ENCODE data around the gene DMXL1. TPM values are rescaled to one million over a fixed set of nuclear protein-coding genes. Genes with fewer than 3 reads are reported as not detected.

DMXL1 gene
- total RNA-seq, 1 donor from 2014 or later = 48.3 TPM

DNA sequence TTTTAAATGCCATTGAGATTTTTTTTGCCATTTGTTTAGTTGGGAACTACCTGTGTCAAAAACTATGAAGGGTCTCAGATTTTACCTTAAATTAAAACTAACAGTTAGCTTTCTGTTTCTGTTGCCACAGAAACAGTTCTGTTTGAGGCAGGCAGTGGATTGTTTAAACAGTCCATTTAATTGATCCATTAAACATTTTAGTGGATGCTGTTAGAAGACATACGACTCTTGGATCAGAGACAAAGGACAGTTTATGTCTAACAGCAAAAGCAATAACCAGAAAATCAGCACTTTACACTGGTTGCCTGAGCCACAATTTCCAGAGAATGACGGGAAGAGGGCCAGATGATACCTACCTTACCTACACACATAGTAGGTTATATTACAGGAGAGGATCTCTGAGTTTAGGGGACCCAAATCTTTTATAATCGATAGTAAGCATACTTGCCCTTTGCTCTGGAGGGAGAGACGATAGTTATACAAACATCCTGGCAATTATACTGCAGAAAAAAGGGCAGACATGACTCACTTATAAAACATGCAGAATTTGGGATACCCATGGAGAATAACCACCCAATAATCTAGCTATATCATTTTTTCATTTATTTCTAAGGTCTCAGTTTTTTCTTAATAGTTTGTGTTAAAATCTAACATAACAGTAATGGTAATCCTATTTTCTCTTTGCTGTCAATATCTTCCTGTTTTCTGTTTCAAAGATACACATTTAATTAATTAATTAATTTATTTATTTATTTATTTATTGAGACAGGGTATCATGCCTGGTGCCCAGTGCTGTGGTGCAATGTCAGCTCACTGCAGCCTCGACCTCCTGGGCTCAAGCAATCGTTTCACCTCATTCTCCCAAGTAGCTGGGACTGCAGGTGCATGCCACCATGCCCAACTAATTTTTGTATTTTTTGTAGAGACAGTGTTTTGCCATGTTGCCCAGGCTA lies 148.2 kb downstream of the DMXL1 start:
- TF ChIP-seq, protein P1, sequence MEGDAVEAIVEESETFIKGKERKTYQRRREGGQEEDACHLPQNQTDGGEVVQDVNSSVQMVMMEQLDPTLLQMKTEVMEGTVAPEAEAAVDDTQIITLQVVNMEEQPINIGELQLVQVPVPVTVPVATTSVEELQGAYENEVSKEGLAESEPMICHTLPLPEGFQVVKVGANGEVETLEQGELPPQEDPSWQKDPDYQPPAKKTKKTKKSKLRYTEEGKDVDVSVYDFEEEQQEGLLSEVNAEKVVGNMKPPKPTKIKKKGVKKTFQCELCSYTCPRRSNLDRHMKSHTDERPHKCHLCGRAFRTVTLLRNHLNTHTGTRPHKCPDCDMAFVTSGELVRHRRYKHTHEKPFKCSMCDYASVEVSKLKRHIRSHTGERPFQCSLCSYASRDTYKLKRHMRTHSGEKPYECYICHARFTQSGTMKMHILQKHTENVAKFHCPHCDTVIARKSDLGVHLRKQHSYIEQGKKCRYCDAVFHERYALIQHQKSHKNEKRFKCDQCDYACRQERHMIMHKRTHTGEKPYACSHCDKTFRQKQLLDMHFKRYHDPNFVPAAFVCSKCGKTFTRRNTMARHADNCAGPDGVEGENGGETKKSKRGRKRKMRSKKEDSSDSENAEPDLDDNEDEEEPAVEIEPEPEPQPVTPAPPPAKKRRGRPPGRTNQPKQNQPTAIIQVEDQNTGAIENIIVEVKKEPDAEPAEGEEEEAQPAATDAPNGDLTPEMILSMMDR (IDR thresholded peaks at IDR 0.05; ENCODE audit: unreplicated experiment) = no peak
- H3K27me3 Mint-ChIP-seq = no peaks in the 10 kb centered on the region
- peaks cover under 1% of the 10 kb centered on the region for H3K9me3 Mint-ChIP-seq (ENCODE audit: low read depth)
- H3K4me1 Mint-ChIP-seq (ENCODE audit: low read depth) = peaks cover 9% of the 10 kb centered on the region
- no peak for DNase-seq (ENCODE audit: low spot score, unreplicated experiment)
- H3K27ac Mint-ChIP-seq = peak overlapping the region; percentile 94
- H3K36me3 Mint-ChIP-seq (ENCODE audit: insufficient read depth) = peaks cover 13% of the 10 kb centered on the region
- H3K4me3 Mint-ChIP-seq (ENCODE audit: low read depth) = peak overlapping the region; percentile 16

DNA sequence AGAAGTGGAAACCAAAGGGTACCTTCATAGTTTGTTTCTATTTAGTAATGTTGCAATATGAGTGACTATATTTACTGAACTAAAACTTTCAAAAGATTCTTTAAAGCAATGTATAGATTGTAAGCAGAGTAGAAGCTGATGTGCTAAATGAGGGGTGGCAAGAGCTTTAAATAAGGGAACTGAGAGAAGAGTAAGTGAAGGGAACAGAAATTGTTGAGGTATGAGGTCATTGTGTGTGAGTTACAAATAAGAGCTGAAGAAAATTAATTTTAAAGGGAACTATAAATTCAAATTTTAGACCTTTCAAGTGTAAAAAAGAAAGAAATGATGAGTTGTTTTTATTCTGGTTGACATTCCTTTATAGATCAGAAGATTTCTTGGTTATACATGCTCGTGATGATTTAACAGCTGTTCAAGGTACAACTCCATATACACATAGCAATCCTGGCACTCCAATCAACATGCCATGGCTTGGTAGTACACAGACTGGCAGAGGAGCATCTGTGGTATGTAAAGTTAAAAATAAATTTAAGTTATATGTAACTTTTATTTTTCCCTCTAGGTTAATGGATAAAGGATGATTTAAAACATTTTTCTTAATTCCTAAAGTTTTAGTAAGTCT lies 149.8 kb downstream of the DMXL1 start:
- Mint-ChIP-seq H3K4me1 (ENCODE audit: low read depth) (peaks cover 15% of the 10 kb centered on the region), H3K9me3 (ENCODE audit: low read depth) (no peaks in the 10 kb centered on the region), H3K4me3 (ENCODE audit: low read depth) (no peak overlapping the region), H3K27ac (no peak overlapping the region), H3K36me3 (ENCODE audit: insufficient read depth) (peaks cover 9% of the 10 kb centered on the region), H3K27me3 (no peaks in the 10 kb centered on the region)
- TF ChIP-seq, protein P1 (IDR thresholded peaks at IDR 0.05; ENCODE audit: unreplicated experiment) = no peak
- DNase-seq (ENCODE audit: low spot score, unreplicated experiment) = no peak

DNA sequence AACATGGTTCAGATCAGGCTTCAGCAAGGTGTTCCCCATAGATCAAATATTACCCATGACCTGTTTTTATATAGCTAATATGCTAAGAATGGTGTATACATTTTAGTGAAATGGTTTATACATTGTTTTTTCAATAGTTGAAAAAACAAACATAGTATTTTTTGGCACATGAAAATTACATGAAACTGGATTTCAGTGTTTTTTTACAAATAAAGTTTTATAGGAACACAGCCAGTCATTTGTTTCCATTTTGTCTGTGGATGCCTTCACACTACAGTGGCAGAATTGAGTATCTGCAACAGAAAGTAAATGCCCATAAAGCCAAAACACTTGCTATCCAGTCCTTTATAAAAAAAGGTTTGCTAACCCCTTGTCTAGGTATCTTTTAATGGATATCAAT lies 150.4 kb downstream of the DMXL1 start:
- Mint-ChIP-seq H3K27ac (no peak overlapping the region), H3K27me3 (no peaks in the 10 kb centered on the region), H3K4me1 (ENCODE audit: low read depth) (peaks cover 21% of the 10 kb centered on the region), H3K4me3 (ENCODE audit: low read depth) (no peak overlapping the region), H3K36me3 (ENCODE audit: insufficient read depth) (peaks cover 9% of the 10 kb centered on the region), H3K9me3 (ENCODE audit: low read depth) (no peaks in the 10 kb centered on the region)
- TF ChIP-seq, protein P1 (IDR thresholded peaks at IDR 0.05; ENCODE audit: unreplicated experiment) = no peak
- DNase-seq (ENCODE audit: low spot score, unreplicated experiment) = no peak

DNA sequence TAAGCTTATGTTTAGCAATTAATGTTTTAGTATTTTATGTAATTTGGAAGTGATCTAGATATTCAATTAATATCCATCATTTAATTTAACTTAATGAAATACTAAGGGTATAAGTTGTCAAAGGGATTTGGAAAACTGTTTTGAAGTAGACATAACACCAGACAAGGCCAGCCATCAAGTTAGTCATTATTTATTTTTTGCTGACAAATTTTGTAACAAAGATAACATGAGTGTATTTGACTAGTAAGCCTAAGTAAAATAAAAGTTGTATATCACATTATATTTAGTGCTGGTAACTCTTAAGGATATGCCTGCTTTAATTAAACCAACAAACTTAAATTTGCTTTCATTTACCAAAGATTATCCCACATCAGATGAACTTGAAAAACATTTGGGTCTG lies 159.1 kb downstream of the DMXL1 start:
- TF ChIP-seq, protein P1 (IDR thresholded peaks at IDR 0.05; ENCODE audit: unreplicated experiment) = no peak
- Mint-ChIP-seq H3K4me1 (ENCODE audit: low read depth) (peaks cover 19% of the 10 kb centered on the region), H3K27ac (no peak overlapping the region), H3K9me3 (ENCODE audit: low read depth) (no peaks in the 10 kb centered on the region), H3K27me3 (no peaks in the 10 kb centered on the region), H3K36me3 (ENCODE audit: insufficient read depth) (peaks cover 6% of the 10 kb centered on the region), H3K4me3 (ENCODE audit: low read depth) (no peak overlapping the region)
- DNase-seq (ENCODE audit: low spot score, unreplicated experiment) = no peak

DNA sequence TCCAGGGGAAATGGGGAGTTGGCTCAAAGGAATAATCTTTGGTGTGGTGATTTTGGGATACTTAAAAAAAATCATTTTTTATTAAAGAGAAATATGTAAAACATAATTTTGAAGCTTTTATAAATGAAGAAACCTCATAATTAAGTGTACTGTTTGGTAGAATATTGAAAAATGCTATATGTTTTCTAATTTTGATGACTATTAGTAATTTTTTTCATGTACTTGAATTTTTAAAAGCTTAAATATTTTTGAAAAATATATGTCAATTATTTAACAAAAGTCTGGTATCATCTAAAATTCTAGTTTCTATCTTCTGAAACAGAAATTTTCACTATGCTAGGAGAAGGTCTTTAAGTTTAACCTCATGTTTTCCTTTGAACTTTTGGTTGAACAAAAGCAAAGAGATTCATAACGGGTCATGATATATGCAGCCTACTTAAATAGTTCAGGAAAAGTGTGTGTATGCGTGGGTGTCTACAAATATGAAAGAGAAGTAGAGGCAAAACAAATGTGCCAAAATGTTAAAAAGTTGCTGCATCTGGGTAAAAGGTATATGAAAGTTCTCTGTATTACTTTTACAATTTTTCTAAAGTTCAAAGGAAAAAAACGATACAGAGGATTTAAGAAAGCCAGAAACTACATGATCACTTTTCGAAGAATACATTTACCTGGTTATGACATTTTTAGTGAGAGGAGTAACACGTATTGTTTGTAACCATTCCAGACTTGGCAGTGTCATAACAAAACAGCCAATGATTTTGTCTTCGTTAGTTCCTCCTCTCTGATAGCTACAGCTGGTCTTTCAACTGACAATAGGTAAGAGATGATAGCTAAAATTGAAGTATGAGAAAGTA lies 167.6 kb downstream of the DMXL1 start:
- DNase-seq (ENCODE audit: low spot score, unreplicated experiment) = no peak
- H3K27me3 Mint-ChIP-seq = no peaks in the 10 kb centered on the region
- H3K4me3 Mint-ChIP-seq (ENCODE audit: low read depth) = no peak overlapping the region
- H3K27ac Mint-ChIP-seq = no peak overlapping the region
- peaks cover 7% of the 10 kb centered on the region for H3K36me3 Mint-ChIP-seq (ENCODE audit: insufficient read depth)
- TF ChIP-seq, protein P1 (IDR thresholded peaks at IDR 0.05; ENCODE audit: unreplicated experiment) = no peak
- H3K4me1 Mint-ChIP-seq (ENCODE audit: low read depth) = no peaks in the 10 kb centered on the region
- H3K9me3 Mint-ChIP-seq (ENCODE audit: low read depth) = no peaks in the 10 kb centered on the region
